WERI-Rb-1 (cell line): ENCODE results near the gene SLC30A4.
A peak's percentile ranks its signal among the peaks of the same experiment; 100 is the strongest.
"Not testable (repeated sequence)": the region's sequence is repeated elsewhere in the genome, so short reads cannot be mapped to it uniquely, and the experiment has no call there.

Experiments used
- DNase-seq: peaks from one replicate; pipeline ENCODE4 v3.0.0-alpha.2; 2020
- H3K27ac ChIP-seq: fragments of 250-450 bp; sonication (Bioruptor Pico); 2 replicates; pipeline ENCODE4 v1.5.1; 2020; ENCODE audit warnings: mild to moderate bottlenecking, moderate library complexity
- H3K27me3 ChIP-seq: fragments of 250-450 bp; sonication (Bioruptor Pico); 2 replicates; pipeline ENCODE4 v1.5.1; 2021; ENCODE audit warnings: mild to moderate bottlenecking, low read depth, moderate library complexity; ENCODE audit not compliant: insufficient read depth, severe bottlenecking
- H3K36me3 ChIP-seq: fragments of 250-450 bp; sonication (Bioruptor Pico); 2 replicates; pipeline ENCODE4 v1.5.1; 2020; ENCODE audit warnings: mild to moderate bottlenecking, moderate library complexity
- H3K4me3 ChIP-seq: 2 replicates; pipeline ENCODE4 v1.5.1; 2011; ENCODE audit warnings: low read depth, mild to moderate bottlenecking, control low read depth, low read length
- H3K9me3 ChIP-seq: fragments of 250-450 bp; sonication (Bioruptor Pico); 2 replicates; pipeline ENCODE4 v1.5.1; 2021; ENCODE audit warnings: mild to moderate bottlenecking, moderate library complexity; ENCODE audit not compliant: severe bottlenecking
- CTCF ChIP-seq: IDR thresholded peaks from 2 replicates; pipeline ENCODE4 v1.5.1; 2011; ENCODE audit warnings: low read depth, mild to moderate bottlenecking, control low read depth, inconsistent platforms, low read length

The SLC30A4 gene

GRCh38 chr15:45536934-45537333, 14.4 kb upstream of the SLC30A4 start:
- no peaks in the 10 kb centered on the region for H3K9me3 ChIP-seq
- H3K36me3 ChIP-seq: no peaks in the 10 kb centered on the region
- no peak overlapping the region for H3K4me3 ChIP-seq
- no peak for DNase-seq
- no peak for TF ChIP-seq CTCF
- no peak overlapping the region for H3K27ac ChIP-seq
- H3K27me3 ChIP-seq: no peaks in the 10 kb centered on the region

GRCh38 chr15:45535486-45536042, 13.0 kb upstream of the SLC30A4 start:
- peak overlapping the region; percentile 40; the same call in 1 of the 2 replicates for H3K27ac ChIP-seq
- no peak for TF ChIP-seq CTCF
- peak; percentile 58 for DNase-seq
- no peaks in the 10 kb centered on the region for H3K36me3 ChIP-seq
- H3K27me3 ChIP-seq: no peaks in the 10 kb centered on the region
- no peak overlapping the region for H3K4me3 ChIP-seq
- no peaks in the 10 kb centered on the region for H3K9me3 ChIP-seq

GRCh38 chr15:45534821-45535220, 12.3 kb upstream of the SLC30A4 start:
- Histone ChIP-seq H3K4me3 (no peak overlapping the region), H3K36me3 (no peaks in the 10 kb centered on the region), H3K27me3 (no peaks in the 10 kb centered on the region), H3K9me3 (no peaks in the 10 kb centered on the region), H3K27ac (no peak overlapping the region)
- no peak for TF ChIP-seq CTCF
- no peak for DNase-seq

- not testable (repeated sequence) for H3K27me3 ChIP-seq, H3K9me3 ChIP-seq, H3K27ac ChIP-seq, H3K4me3 ChIP-seq, H3K36me3 ChIP-seq, DNase-seq
Observed at GRCh38 chr15:45532892-45533291, 10.3 kb upstream of the SLC30A4 start.

GRCh38 chr15:45529613-45530012, 7.1 kb upstream of the SLC30A4 start:
- no peaks in the 10 kb centered on the region for H3K36me3 ChIP-seq
- no peak overlapping the region for H3K27ac ChIP-seq
- DNase-seq: no peak
- H3K4me3 ChIP-seq: no peak overlapping the region
- no peak for TF ChIP-seq CTCF
- H3K9me3 ChIP-seq: no peaks in the 10 kb centered on the region
- H3K27me3 ChIP-seq: no peaks in the 10 kb centered on the region

GRCh38 chr15:45527086-45527485, 4.5 kb upstream of the SLC30A4 start:
- Histone ChIP-seq H3K36me3 (peaks cover 4% of the 10 kb centered on the region; the same call in 1 of the 2 replicates), H3K9me3 (no peaks in the 10 kb centered on the region), H3K27ac (no peak overlapping the region), H3K27me3 (no peaks in the 10 kb centered on the region), H3K4me3 (no peak overlapping the region)
- TF ChIP-seq CTCF: no peak
- no peak for DNase-seq
